CD4-positive, alpha-beta T cell treated with Interferon gamma for 1 hour (primary cell): ENCODE data around the gene AGXT2.
"Not testable (repeated sequence)": the region's sequence is repeated elsewhere in the genome, so short reads cannot be mapped to it uniquely, and the experiment has no call there.

ENCODE experiments used
- DNase-seq: peaks from one replicate; pipeline ENCODE4 v3.0.0-alpha.2; 2020

The AGXT2 gene

DNA sequence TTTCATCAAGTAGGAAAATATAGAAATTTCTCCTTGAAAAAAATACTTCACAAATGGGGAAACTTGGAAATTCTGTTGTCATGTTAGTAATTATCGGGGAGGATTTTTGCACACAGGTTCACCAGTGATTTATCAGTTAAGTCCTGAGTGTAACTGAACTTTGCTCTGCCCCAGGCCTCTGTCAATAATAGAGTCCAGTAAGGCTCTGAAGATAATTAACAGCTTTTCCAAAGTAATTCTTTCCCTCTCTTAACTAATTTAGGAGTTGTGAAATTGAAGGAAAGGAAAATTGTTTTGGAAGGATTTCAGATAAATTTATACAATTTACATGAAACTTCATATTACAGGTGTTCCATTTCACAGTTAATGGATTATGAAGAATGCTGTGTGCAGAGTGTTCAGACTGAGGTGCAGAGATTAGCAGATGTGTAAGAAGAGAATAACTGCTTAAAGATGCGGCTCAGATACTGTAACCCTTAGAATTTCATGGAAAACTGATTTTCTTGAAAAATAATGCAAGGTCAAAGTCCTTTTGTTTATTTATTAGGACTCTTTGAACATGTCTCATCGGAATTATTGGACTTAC is 2.9 kb upstream of the AGXT2 start:
- no peak for DNase-seq

DNA sequence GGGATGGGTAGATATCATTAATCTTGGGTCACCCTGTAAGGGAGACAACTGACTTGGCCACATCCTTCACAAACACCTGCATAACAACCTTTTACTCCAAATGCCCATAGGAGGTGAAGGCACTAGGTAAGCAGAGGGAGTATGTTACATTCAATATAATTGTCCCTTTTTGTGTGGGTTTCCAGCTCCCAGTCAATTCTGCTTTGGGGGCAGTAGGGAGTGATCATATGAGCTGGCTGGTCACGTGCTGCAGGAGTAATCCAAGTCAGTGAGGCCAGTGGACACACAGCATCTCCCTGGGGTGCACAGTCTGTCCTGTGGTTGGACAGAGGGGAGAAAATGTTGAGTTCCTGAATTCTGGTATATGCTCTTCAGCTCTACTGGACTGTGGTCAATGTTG is 1.2 kb upstream of the AGXT2 start:
- no peak for DNase-seq

DNA sequence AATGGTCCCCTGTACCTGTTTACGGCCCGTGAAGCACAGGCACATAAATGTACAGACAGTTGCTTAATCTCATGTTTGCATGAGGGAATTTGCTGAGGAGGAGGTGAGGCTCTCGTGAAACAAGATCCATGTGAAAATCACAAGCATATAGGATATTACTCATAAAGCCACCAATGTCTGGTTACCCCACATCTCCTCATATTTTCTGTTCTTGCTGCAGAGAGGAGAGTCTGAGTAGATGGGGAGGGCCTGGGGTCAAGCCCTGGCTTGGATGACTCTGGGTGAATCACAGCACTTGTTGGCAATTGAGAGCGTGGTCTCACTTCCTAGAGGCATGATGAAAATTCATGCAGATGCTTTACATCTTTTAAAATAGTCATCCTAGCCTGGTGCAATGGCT is 975 bp downstream of the AGXT2 start:
- DNase-seq, result no peak

DNA sequence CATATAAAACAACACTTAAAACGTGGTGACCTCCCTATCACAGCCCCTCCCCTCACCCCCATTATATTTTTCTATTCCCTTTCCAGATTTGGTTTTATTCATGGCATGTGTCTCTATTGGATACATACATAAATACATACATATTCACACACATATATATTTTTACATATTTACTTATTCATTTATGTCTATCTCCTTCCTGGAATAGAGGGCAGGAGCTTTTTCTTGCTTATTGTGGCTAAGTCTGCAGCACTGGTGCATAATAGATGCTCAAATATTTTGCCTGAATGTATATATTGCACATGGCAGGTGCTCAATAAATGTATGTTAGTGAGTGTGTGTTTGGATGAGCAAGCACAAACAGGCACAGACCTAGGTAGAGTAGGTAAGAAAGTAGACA is 2.5 kb downstream of the AGXT2 start:
- no peak for DNase-seq

DNA sequence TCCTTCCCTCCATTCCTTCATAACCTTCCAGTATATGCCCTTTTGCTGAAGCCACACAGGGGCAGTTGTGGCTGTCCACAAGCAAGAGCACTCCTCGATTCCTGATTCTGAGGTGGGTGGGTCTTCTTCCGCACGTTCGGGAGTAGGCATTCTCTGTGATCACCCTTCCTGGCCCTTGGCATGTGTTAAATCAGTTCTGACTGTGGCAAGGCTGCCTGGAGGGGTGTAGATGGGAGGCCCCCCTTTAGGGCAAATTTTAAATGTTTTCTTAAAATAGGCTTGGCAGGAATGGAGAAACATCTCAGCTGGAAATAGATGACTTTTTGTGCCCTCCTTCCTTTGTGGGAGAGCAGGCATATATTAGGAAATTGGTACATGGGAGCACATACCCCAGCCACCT is 3.1 kb downstream of the AGXT2 start:
- DNase-seq, result no peak

DNA sequence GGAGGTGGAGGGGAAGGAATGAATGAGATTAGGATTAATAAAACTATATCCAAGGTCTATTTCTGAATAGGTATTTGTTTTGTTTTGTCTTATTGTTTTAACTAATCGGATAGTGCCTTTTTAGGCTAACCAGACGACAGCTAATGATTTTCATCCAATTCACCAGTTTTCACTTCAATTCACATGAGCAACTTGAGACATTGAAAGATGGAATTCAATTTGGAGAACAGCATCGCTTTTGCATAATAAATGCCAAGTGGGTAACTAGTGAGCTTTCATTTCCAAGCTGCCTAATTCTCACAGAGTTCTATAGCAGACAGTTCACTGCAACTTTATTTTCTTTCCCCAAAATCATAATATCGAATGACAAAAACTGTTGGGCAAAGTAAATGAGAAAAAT is 5.0 kb downstream of the AGXT2 start:
- DNase-seq, result no peak

DNA sequence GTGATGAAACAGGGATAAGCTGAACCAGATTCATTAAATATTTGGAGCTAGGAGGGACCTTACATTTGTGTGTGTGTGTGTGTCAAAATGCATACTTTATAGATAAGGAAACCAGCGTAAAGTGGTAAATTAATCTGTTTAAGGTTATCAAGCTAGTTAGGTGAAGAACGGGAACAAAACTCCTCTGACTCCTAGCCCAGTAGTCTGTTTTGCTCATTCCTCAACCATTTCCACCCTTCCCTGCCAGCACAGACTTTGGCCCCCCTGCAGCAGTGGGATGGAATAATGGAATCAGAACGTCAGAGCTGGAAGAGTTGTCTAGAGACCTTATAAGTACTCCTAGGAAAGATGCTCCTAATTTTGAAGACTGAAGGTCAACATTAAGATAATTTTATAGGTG is 6.5 kb downstream of the AGXT2 start:
- DNase-seq, result no peak

DNA sequence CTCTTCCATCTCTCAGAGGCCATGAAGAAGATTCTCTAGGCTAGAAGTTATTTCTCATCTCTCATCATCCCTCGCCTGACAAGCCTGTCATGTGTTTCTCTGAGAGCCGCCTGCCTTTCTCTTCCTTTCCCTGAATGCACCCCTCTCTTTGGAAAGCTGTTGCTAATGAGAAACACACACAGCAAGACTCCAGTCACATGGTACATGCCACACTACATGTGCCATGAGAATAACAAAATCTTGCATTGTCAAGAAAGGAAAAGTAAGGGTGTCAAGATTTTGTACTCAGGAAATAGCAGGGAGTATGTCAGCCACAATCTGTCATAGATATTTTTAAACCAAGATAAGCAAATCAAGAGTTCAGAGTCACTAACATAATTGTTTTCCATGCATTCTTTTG is 8.9 kb downstream of the AGXT2 start:
- no peak for DNase-seq

DNA sequence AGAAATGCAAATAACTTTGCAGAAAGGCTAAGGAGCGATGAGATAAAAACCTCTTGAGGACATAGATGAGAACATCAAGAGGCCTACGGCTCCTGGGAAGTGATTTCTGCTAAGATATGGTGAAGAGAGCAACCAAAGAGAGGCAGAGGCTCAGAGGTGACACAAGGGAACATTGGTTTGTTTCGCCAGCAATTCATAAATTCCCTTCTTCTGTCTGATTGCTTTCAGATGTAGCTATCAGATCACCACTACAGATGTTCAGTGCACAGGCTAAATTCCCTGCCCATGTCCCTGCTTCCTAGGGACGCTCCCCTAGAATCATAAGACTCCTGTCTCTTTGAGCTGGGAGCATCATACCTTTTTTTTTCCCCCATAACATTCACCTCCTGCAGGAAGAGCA is 11.2 kb downstream of the AGXT2 start:
- no peak for DNase-seq

DNA sequence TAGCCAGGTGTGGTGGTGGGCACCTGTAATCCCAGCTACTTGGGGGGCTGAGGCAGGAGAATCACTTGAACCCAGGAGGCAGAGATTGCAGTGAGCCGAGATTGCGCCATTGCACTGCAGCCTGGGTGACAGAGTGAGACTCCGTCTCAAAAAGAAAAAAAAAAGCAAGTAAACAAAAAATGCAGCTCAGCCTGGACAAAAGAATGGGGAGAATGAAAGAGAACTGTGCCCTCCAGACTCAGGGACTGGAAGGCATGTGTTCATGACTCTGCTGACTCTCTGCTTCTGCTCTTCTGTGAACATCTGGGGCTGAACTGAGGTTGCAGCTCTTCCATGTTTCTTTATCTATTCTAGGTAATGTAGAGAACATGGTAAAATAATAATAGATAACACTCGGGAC is 11.8 kb downstream of the AGXT2 start:
- DNase-seq, result not testable (repeated sequence)

DNA sequence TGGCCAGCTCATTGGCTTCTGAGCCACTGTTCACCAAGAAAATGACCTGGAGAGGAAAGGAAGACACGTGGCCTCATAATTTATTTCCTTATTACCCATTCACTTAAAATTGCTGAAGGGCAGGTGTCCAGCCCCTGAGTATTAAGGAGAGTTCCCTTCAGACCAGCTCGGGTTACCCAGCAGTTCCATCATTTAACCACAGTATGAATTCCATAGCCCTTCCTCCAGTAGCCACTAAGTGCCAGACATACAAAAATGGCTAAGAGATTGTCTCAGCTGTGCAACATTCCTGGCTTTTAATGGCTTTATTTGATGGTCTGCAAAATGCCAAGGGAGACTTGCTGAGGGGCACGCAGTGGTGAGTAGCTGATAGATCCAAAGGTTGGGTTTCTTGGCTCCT is 12.5 kb downstream of the AGXT2 start:
- no peak for DNase-seq

DNA sequence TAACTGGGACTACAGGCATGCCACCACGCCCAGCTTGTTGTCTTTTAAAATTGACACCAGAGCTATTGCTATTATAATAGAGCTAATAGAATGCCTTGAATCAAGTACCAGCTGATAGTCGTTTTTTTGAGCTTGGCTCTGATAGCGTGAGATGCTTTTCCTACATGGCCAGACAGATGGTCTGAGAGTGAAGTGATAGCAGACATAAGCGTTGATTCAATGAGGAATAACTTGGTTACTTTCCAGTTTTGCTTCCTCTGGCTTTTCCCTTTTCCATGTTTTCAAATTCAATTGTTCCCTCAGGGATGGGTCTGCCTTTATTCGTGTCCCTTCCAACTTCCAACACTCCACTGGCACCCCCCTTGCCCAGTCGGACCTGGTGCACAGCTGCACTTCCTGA is 15.4 kb downstream of the AGXT2 start:
- no peak for DNase-seq

DNA sequence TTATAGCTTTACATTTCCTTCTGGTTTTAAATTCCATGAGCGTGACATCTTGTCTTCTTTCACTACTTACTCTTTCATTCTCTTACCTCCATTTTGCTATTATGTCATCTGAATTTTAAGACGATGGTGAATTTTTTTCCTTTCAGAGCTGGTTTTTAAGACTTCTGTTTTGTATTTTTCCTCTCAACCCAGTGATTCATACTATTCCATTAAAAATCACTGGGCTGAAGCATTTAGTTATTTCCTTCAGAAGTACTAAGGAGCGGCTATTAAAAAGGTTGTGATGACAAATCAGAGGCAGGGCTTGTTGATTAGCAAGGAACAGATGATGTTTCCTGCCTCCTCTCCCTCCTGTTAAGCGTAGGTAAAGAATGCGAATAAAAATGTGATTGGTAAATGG is 16.5 kb downstream of the AGXT2 start:
- DNase-seq, result no peak

DNA sequence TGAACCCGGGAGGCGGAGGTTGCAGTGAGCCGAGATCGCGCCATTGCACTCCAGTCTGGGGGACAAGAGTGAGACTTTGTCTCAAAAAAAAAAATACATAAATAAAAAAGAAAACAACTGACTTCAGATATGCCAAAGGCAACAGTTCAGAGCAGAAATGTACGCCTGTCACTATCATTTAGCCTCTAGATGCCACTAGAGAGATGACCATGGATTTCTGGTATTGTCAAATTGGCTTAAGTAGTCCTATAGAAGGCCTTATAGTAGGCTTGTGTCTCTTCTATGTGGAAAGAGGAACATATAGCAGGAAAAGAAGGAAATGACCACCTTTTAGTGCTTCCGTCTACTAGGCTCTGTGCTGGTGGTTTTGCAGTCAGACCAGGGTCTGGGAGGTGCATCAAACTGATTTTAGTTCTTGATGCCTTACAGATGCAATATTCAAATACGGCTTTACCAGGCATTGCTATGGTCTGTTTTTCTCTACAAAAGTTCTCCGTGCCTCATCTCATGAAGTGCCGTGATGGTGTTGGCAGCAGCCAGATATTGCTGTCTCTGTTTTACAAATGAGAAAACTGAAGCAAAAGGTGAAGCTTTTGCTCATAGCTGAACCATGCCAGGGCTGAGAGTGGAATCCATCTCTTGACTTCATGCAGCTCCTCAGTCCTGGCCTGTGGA is 17.2 kb downstream of the AGXT2 start:
- DNase-seq, result no peak

DNA sequence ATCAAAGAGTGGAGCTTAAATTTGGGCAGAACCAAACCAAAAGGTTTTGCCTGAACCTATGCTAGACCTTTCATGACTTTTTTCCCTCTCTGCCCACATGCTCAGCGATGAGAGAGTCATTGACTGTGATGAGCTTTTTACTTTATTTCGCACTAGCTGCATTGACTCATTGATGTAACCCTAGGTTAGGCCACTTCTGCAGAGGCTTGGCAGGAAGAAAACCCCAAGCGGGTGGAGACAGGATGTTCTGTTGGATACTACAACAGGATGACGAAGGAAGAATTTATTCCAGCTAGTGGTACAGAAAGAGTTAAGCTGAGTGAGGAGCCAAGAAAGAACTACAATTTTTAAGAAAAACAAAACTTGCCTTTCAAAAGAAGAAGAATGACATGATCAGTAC is 18.4 kb downstream of the AGXT2 start:
- no peak for DNase-seq

DNA sequence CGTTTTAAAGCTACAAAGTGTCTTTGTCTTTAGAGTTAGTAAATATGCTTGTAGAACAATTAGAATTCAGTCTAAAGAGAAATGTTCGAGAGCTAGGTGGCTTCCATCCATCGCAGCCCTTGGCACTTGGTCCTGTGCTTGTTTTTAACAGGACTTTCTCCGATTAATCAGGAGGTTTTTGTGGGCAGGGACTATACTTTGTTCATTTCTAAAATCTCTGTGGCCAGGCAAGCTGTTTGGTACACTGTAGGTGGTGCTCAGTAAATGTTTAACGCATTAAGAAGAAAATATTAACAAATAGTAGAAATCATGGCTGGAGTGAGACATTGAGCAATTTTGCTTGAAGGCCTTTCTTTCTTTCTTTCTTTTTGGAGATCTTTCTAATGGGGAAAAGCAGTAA is 20.8 kb downstream of the AGXT2 start:
- no peak for DNase-seq

DNA sequence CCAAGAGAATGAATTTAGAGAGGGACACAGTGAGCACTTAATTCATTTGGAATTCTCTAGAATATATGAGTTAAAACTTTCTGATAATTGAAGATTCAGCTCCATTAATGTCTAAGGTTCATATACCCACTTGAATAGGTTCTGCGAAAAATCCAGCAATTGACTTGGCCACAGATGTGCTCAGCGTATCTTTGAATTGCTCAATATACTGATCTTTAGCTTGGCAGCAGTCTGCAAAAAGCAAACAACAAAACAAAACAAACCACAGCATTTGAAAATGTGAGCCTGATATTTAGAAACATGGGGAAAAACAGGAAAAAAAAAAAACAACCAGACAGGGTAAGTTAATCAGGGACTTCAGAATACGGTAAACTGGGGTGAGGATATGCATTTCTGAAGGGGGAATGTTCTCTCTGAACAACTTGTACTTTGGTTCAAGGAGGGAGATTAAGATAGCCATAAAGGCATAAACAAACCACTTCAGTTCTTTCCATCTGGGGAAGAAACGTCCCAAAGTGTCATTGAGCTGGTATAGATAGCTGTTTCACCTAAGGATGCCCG is 21.4 kb downstream of the AGXT2 start:
- no peak for DNase-seq

DNA sequence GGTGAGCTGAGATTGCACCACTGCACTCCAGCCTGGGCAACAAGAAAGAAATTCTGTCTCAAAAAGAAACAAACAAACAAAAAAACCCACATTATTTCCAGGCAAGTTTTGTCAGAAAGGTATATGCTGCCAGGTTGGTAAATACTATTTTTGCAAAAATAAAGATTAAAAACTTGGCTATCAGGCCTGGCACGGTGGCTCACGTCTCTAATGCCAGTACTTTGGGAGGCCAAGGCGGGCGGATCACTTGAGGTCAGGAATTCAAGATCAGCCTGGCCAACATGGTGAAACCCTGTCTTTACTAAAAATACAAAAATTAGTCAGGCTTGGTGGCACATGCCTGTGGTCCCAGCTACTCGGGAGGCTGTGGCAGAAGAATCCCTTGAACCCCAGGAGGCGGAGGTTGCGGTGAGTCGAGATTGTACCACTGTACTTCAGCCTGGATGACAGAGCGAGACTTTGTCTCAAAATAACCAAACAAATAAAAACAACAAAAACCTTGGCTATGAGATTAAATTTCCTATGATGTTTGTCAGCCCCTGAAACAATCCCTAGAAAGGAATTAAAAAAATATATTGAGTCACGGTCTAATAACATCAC is 22.7 kb downstream of the AGXT2 start:
- DNase-seq, result no peak

DNA sequence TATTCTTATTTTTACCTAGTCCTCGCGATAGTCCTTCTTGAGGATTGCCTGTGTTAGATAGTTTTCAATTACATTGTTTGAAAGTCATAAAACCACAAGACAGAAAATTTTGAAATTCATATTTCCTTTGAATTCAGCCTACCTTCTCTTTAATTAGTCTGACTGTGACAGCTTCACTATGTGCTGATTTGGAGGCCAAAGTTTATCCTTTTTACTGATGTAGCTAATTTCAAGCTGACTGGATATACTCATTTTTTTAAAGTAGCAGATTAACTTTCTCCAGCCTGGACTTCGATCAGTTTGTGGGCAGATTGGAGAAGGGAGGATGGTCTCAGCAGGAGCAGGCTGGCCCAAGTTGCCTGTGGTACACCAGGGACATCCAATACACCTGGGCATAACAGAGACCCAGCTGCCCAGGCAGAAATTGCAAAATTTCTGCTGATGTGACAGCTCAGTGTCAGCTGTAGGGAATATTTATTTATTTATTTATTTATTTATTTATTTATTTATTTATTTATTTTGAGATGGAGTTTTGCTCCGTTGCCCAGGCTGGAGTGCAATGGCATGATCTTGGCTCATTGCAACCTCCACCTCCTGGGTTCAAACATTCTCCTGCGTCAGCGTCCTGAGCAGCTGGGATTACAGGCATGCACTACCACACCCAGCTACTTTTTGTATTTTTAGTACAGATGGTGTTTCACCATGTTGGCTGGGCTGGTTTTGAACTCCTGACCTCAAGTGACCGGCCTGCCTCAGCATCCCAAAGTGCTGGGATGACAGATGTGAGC is 24.2 kb downstream of the AGXT2 start:
- DNase-seq, result no peak

DNA sequence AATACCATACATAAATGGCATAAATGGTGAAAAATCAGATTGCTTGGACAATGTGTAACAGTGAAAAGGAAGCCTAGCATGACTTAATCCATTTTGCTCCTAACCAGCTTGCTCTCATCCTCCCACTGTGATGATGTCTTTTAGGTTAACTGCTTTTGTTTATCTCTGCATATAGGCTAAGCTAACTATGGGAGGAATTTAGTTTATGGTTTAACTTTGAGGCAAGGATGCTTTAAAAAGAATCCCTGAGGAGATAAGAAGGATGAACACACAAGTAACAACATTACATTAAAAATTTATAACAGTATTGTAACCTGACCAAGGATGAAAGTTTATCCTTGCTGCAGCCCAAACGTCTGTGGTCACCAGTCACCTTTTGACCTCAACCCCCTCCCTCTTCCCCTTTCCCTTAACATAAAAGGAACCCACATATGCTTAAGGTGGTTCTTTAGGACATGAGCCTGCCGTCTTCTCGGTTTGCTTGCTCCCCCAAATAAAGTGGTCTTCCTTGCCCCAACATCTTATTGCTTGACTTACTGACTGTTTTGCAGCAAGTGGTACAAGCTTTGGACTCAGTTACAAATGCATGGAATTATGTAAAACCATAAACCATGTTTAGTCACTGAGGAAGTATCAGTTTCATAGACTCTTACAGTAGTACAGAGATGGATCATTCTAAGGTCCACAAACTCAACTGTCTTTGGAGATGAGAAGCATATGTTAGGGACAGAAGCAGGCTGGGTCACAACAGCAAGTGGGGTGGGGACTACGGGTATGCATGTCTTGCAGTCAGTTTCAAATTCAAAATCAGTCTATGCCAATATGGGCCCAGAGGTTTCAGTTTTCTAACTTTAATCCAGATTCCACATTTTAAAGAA is 31.3 kb downstream of the AGXT2 start:
- DNase-seq, result no peak

DNA sequence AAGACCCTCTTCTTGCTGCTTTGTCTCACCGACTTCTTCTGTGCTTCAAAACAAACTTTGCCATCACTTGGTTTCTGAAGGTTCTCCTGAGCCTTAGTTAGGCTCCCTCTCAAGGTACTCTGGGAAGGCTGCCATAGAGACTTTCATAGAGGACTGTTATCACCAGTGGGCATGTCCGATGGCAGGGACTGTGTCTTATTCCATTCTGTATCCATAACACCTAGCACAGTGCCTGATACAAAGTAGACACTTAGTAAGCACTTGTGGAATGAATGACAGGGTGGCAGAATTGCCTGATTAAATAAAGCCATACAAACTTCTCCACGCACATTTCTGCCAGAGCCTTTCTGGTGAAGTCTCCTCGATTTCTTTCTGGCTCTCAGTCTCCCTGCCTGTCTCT is 32.7 kb downstream of the AGXT2 start:
- no peak for DNase-seq

DNA sequence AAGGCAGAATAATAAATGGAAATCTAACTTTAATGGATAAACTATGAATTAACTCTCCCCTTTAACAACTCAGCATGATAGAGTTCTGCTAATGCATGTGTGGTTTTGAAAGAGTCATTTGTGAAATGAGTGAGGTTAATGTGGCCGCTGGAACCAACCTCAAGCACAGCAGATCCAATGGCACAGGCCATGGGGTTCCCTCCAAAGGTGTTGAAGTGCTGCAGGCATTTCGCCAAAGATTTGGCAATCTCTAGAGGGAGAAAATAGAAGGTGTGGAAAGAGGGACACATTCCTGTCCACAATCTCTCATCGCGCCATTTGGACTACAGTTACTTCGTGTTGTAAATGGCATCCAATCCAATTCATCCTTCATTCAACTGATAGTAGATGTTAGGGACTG is 35.0 kb downstream of the AGXT2 start:
- DNase-seq, result no peak

DNA sequence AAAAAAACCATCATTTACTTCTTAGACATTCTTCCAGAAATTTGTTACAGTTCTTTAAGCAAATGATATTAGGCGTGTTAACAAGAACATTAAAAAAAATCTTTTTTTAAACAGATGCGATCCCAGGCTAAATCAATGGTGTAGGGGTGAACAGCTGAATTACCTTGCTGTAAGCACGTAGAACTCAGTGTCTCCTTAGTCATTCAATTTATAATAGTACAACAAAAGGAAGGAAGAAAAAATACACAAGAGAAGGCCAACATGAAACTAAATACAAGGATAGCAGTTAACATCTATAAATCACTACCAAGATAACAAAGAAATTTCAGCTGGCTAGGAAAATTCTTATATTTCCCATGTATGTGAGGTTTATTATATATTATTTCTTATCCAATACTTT is 35.4 kb downstream of the AGXT2 start:
- no peak for DNase-seq
